Activated effector memory CD4-positive, alpha-beta T cell treated with anti-CD3 and anti-CD28 coated beads, Interleukin-2, amount 50 U/mL, for 16 hours (primary cell): Measurements from ENCODE around the gene EIF2S1.

Source experiments
- DNase-seq: peaks from one replicate; pipeline ENCODE4 v3.0.0-alpha.2; 2020

EIF2S1 gene

GRCh38 chr14:67372833-67373232 lies 12.7 kb downstream of the EIF2S1 start:
- no peak for DNase-seq

- no peak for DNase-seq
These were observed 13.2 kb downstream of the EIF2S1 start for GRCh38 chr14:67373347-67373746.

GRCh38 chr14:67377916-67378315 lies 17.8 kb downstream of the EIF2S1 start:
- DNase-seq, result no peak

- DNase-seq, result no peak
These were observed 25.0 kb downstream of the EIF2S1 start for GRCh38 chr14:67385120-67385519.

GRCh38 chr14:67385618-67386017 lies 25.5 kb downstream of the EIF2S1 start:
- DNase-seq, result no peak

- no peak for DNase-seq
These were observed 27.1 kb downstream of the EIF2S1 start for GRCh38 chr14:67387195-67387594.

GRCh38 chr14:67389275-67389674 lies 29.1 kb downstream of the EIF2S1 start:
- DNase-seq, result no peak

- DNase-seq, result no peak
These were observed 29.8 kb downstream of the EIF2S1 start for GRCh38 chr14:67389811-67390534.

GRCh38 chr14:67391268-67391667 lies 31.1 kb downstream of the EIF2S1 start:
- no peak for DNase-seq

GRCh38 chr14:67392123-67392522 lies 32.0 kb downstream of the EIF2S1 start:
- DNase-seq, result no peak

- DNase-seq, result no peak
These were observed 32.7 kb downstream of the EIF2S1 start for GRCh38 chr14:67392800-67393199.

- DNase-seq, result no peak
These were observed 33.6 kb downstream of the EIF2S1 start for GRCh38 chr14:67393689-67394088.

GRCh38 chr14:67395086-67395875 lies 35.2 kb downstream of the EIF2S1 start:
- DNase-seq, result no peak

GRCh38 chr14:67395876-67396189 lies 35.7 kb downstream of the EIF2S1 start:
- DNase-seq, result no peak

GRCh38 chr14:67396381-67396970 lies 36.3 kb downstream of the EIF2S1 start:
- DNase-seq, result no peak

- DNase-seq, result no peak
These were observed 37.4 kb downstream of the EIF2S1 start for GRCh38 chr14:67397536-67397935.

GRCh38 chr14:67400434-67400833 lies 40.3 kb downstream of the EIF2S1 start:
- peak; percentile 9 for DNase-seq

- DNase-seq, result peak; percentile 12
These were observed 45.6 kb downstream of the EIF2S1 start for GRCh38 chr14:67405771-67406170.

GRCh38 chr14:67408122-67408801 lies 48.1 kb downstream of the EIF2S1 start:
- DNase-seq, result peak; percentile 2

- peak; percentile 22 for DNase-seq
These were observed 49.3 kb downstream of the EIF2S1 start for GRCh38 chr14:67409461-67409860.

GRCh38 chr14:67410313-67410712 lies 50.2 kb downstream of the EIF2S1 start:
- DNase-seq, result no peak

- no peak for DNase-seq
These were observed 51.2 kb downstream of the EIF2S1 start for GRCh38 chr14:67411370-67411769.

GRCh38 chr14:67411820-67412421 lies 51.8 kb downstream of the EIF2S1 start, which contains the start of gene PLEK2:
PLEK2 (minus strand) TSS chr14:67412165; CDS start chr14:67412059, 106 bp downstream.
- peak; percentile 81 for DNase-seq
